GM18498 (cell line): ENCODE data around the gene USO1.
"Not testable (repeated sequence)": the region's sequence is repeated elsewhere in the genome, so short reads cannot be mapped to it uniquely, and the experiment has no call there.

ENCODE experiments used
- ATAC-seq: cut with Tn5 transposase; IDR thresholded peaks from one replicate; pipeline ENCODE4 v1.9.1; 2021; ENCODE audit warnings: mild to moderate bottlenecking, moderate library complexity; ENCODE audit not compliant: unreplicated experiment

USO1 gene

GRCh38 chr4:75708218-75708691, 16.1 kb upstream of the USO1 start:
- ATAC-seq, result peak; percentile 69

GRCh38 chr4:75710246-75710645, 14.1 kb upstream of the USO1 start:
- ATAC-seq, result no peak

GRCh38 chr4:75714011-75714410, 10.4 kb upstream of the USO1 start:
- ATAC-seq, result no peak

GRCh38 chr4:75714704-75715103, 9.7 kb upstream of the USO1 start:
- ATAC-seq, result no peak

- no peak for ATAC-seq
These were observed 9.1 kb upstream of the USO1 start for GRCh38 chr4:75715105-75715799.

- not testable (repeated sequence) for ATAC-seq
These were observed 8.3 kb upstream of the USO1 start for GRCh38 chr4:75716054-75716453.

GRCh38 chr4:75717408-75717807, 7.0 kb upstream of the USO1 start:
- no peak for ATAC-seq

- no peak for ATAC-seq
These were observed 5.8 kb upstream of the USO1 start for GRCh38 chr4:75718529-75718928.

GRCh38 chr4:75722417-75722816, 2.0 kb upstream of the USO1 start:
- ATAC-seq, result no peak

GRCh38 chr4:75723163-75724065, 963 bp upstream of the USO1 start:
- ATAC-seq, result no peak

GRCh38 chr4:75724867-75725724, 719 bp downstream of the USO1 start:
- peak; percentile 64 for ATAC-seq

GRCh38 chr4:75725942-75726538, 1.7 kb downstream of the USO1 start:
- ATAC-seq, result not testable (repeated sequence)

GRCh38 chr4:75726577-75726976, 2.2 kb downstream of the USO1 start:
- no peak for ATAC-seq

GRCh38 chr4:75727073-75727472, 2.7 kb downstream of the USO1 start:
- no peak for ATAC-seq

- ATAC-seq, result no peak
These were observed 5.5 kb downstream of the USO1 start for GRCh38 chr4:75729836-75730235.

- ATAC-seq, result no peak
These were observed 9.0 kb downstream of the USO1 start for GRCh38 chr4:75733369-75733768.

- no peak for ATAC-seq
These were observed 11.1 kb downstream of the USO1 start for GRCh38 chr4:75735525-75735924.

- ATAC-seq, result no peak
These were observed 12.5 kb downstream of the USO1 start for GRCh38 chr4:75736862-75737261.

GRCh38 chr4:75737398-75737797, 13.0 kb downstream of the USO1 start:
- no peak for ATAC-seq

- no peak for ATAC-seq
These were observed 16.6 kb downstream of the USO1 start for GRCh38 chr4:75741027-75741426.

GRCh38 chr4:75742451-75742850, 18.1 kb downstream of the USO1 start:
- no peak for ATAC-seq
